Measurements from ENCODE around the gene SLC25A4.
A peak's percentile ranks its signal among the peaks of the same experiment; 100 is the strongest.

The SLC25A4 gene

GRCh38 chr4:185122681-185123345, 20.3 kb upstream of the SLC25A4 start:
- FAIRE-seq, result no peak

- no peak for FAIRE-seq
Measured at GRCh38 chr4:185124006-185124405, 19.1 kb upstream of the SLC25A4 start.

GRCh38 chr4:185127021-185127925, 15.8 kb upstream of the SLC25A4 start:
- FAIRE-seq, result no peak

- no peak for FAIRE-seq
Measured at GRCh38 chr4:185128272-185129119, 14.6 kb upstream of the SLC25A4 start.

- FAIRE-seq, result no peak
Measured at GRCh38 chr4:185134307-185134869, 8.7 kb upstream of the SLC25A4 start.

- FAIRE-seq, result no peak
Measured at GRCh38 chr4:185137233-185137925, 5.7 kb upstream of the SLC25A4 start.

DNA sequence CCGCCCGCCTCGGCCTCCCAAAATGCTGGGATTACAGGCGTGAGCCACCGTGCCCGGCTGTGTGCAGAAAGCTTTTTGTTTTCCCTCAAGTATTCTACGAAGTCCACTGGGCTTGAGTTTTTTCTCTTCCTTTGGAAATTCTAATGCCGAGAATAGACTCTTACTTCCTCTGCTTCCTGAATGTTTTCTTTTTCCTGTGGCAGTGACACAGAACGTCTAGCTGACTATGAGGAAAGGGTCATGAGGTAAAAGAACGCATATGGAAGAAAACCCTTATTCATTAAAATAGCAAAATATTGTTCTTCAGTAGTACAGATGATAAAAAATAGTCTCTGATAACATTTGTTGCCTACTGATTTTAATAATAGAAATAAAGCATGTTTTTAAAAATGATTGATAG, 4.9 kb upstream of the SLC25A4 start:
- FAIRE-seq, result no peak

GRCh38 chr4:185139736-185140135, 3.3 kb upstream of the SLC25A4 start:
- FAIRE-seq, result no peak

DNA sequence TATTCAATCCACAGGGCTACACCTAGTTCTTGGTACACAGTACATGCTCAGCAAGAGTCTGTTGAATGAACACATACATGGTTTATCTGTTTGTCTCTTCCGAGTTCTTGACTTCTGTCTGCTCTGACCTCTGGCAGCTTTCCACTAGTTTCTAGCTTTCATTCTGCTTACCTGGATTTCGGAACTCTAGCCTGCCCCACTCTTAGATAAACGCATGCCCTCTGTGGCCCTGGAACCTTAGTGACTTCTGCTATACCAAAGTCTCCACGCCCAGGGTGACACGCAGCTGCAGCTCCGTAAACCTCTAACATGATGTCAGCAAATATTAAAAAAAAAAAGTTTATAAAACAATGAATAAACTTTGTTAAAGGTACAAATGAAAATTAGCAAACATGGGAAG, 1.3 kb upstream of the SLC25A4 start:
- no peak for FAIRE-seq

GRCh38 chr4:185142564-185142911, 528 bp upstream of the SLC25A4 start:
- FAIRE-seq, result no peak

GRCh38 chr4:185143601-185143969, 519 bp downstream of the SLC25A4 start:
- FAIRE-seq, result no peak

GRCh38 chr4:185144601-185145240, 1.7 kb downstream of the SLC25A4 start:
- FAIRE-seq, result no peak

DNA sequence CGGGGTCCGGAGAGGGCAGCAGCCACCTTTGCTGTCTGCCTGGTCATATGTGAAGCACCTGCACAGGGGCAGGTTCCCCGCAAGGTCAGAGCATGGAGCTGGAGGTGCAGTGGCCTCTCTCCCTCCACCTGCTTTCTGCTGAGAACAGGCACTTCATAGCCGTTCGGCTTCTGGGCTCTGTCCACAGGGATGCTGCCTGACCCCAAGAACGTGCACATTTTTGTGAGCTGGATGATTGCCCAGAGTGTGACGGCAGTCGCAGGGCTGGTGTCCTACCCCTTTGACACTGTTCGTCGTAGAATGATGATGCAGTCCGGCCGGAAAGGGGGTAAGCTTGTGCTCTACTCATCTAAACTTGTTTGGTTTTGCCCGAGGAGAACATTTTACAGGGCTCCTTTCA, 2.5 kb downstream of the SLC25A4 start:
- no peak for FAIRE-seq

DNA sequence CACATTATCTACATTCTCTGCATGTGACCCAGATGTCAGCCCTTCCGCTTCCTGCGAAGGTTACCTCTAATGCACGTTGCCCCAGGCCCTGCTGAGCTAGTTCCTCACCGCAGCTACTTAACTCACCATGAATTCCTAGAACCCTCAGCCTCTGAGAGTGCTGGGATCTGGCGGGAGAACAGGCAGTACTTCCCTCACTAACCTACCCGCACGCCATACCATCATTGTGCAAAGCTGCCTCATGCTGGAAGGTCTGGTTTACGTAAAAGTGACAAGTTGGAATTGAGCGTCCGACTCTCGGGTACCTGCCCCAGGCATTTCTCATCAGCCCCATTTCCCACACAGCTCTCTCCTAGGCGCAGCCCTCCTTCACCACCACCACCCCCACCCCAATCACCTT, 6.3 kb downstream of the SLC25A4 start:
- no peak for FAIRE-seq

- FAIRE-seq, result no peak
Measured at GRCh38 chr4:185151296-185151695, 8.2 kb downstream of the SLC25A4 start.

- no peak for FAIRE-seq
Measured at GRCh38 chr4:185165605-185166063, 22.6 kb downstream of the SLC25A4 start.

- no peak for FAIRE-seq
Measured at GRCh38 chr4:185167234-185167633, 24.2 kb downstream of the SLC25A4 start.

GRCh38 chr4:185171373-185172071, 28.5 kb downstream of the SLC25A4 start:
- no peak for FAIRE-seq

- no peak for FAIRE-seq
Measured at GRCh38 chr4:185179488-185179887, 36.4 kb downstream of the SLC25A4 start.

DNA sequence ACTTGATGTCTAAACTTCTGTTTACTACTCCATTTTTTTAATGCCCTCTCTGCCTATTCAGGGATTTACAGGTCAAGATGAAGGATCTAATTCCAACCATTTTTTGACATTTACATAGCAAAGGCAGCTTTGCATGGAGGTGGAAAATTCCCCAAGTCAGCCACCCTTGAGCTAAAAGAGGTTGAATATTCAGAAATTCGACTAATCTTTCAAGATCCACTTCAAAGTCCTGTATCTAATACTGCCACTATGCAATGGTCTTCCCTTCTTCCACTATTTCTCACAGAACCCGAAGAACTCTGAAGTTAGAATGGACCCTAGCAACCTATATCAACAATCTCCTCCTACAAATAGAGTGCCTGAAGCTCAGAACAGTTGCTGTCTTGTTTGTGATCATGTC, 39.2 kb downstream of the SLC25A4 start:
- FAIRE-seq, result no peak

GRCh38 chr4:185183622-185184281, 40.7 kb downstream of the SLC25A4 start:
- peak; percentile 69 for FAIRE-seq

Measured in colon (tissue), 2 donors.